Natural killer cell (primary cell): ENCODE data around the gene ROR1. TPM values are rescaled to one million over a fixed set of nuclear protein-coding genes. Genes with fewer than 3 reads are reported as not detected.

Experiments
- ATAC-seq, 3 donors: fragments of 150-1000 bp in 2 of 3; fragments of 200-7000 bp in 1 of 3; cut with Tn5 transposase; 1 replicate in 1 of 3; 2 replicates in 2 of 3; pipeline ENCODE4 v1.10.0; 2021; ENCODE audit warnings: mild to moderate bottlenecking in 2 of 3, moderate library complexity in 2 of 3
- DNase-seq, 2 donors: peaks; one replicate each; pipeline versions ENCODE4 v3.0.0 to v3.0.0-alpha.2; 2013 to 2021; ENCODE audit warnings: mixed read lengths in 1 of 2
- H3K27ac ChIP-seq: one replicate; pipeline ENCODE4 v1.5.1; 2013; ENCODE audit warnings: mild to moderate bottlenecking, low read length
- H3K27me3 ChIP-seq: one replicate; pipeline ENCODE4 v1.6.1; 2013; ENCODE audit warnings: low read length; ENCODE audit not compliant: control insufficient read depth, insufficient read depth
- H3K36me3 ChIP-seq: one replicate; pipeline ENCODE4 v1.6.1; 2013; ENCODE audit warnings: low read length; ENCODE audit not compliant: control insufficient read depth, insufficient read depth
- H3K4me1 ChIP-seq: one replicate; pipeline ENCODE4 v1.6.1; 2013; ENCODE audit warnings: low read length; ENCODE audit not compliant: control insufficient read depth, insufficient read depth
- H3K4me3 ChIP-seq: one replicate; pipeline ENCODE4 v1.5.1; 2013; ENCODE audit warnings: low read length
- H3K9me3 ChIP-seq: one replicate; pipeline ENCODE4 v1.6.1; 2013; ENCODE audit warnings: low read length; ENCODE audit not compliant: control insufficient read depth, insufficient read depth
- H3K27ac Mint-ChIP-seq, 2 donors: one replicate each; pipeline ENCODE4 v1.8.0; 2022; ENCODE audit warnings: mild to moderate bottlenecking in 2 of 2, mixed read lengths in 2 of 2, moderate library complexity in 1 of 2
- H3K27me3 Mint-ChIP-seq, 2 donors: one replicate each; pipeline ENCODE4 v1.8.0; 2022; ENCODE audit warnings: low read depth in 2 of 2, mixed read lengths in 2 of 2
- H3K36me3 Mint-ChIP-seq: one replicate; pipeline ENCODE4 v1.8.0; 2022; ENCODE audit warnings: mixed read lengths
- H3K4me1 Mint-ChIP-seq, 2 donors: one replicate each; pipeline ENCODE4 v1.8.0; 2022; ENCODE audit warnings: mixed read lengths in 2 of 2
- H3K4me3 Mint-ChIP-seq: one replicate; pipeline ENCODE4 v1.8.0; 2022; ENCODE audit warnings: mild to moderate bottlenecking, moderate library complexity, mixed read lengths
- H3K9me3 Mint-ChIP-seq, 2 donors: one replicate each; pipeline ENCODE4 v1.8.0; 2022; ENCODE audit warnings: mixed read lengths in 2 of 2
- CTCF ChIP-seq: fragments of 200-600 bp; IDR thresholded peaks from one replicate; pipeline ENCODE4 v1.8.0; 2022; ENCODE audit warnings: antibody characterized with exemption
- WGBS: methylation state at CpG from one replicate; pipeline ENCODE4 v1.1.7; 2013; ENCODE audit warnings: missing lambda C conversion rate; ENCODE audit not compliant: insufficient coverage; 5-methylcytosine and 5-hydroxymethylcytosine counted together
- intact Hi-C: fragments of 100-400 bp; cut with micrococcal nuclease; formaldehyde crosslinking; loops from one replicate; pipeline ENCODE4 v1.14.2; 2022
- total RNA-seq, 4 donors: library from RNA; stranded (reverse); fragments of 120-200 nt in 1 of 4; gene quantifications; one replicate each; pipeline versions ENCODE4 v1.2.3 to v1.2.4, GENCODE V29; 2013 to 2022

The ROR1 gene
- total RNA-seq, 3 donors from 2014 or later (not counting 1 experiment from before 2014, with no cell fraction given) = 0.05 to 0.35 (median 0.27) TPM

GRCh38 chr1:64107632-64108031 lies 333.8 kb downstream of the ROR1 start:
- no peaks in the 10 kb centered on the region for H3K36me3 Mint-ChIP-seq
- TF ChIP-seq CTCF = no peak
- H3K9me3 Mint-ChIP-seq = no peaks in the 10 kb centered on the region
- H3K27ac Mint-ChIP-seq = no peak overlapping the region
- H3K4me3 Mint-ChIP-seq = no peak overlapping the region
- no peak overlapping the region for H3K27ac ChIP-seq
- H3K36me3 ChIP-seq = no peaks in the 10 kb centered on the region
- H3K4me1 Mint-ChIP-seq = no peaks in the 10 kb centered on the region
- peaks cover under 1 to 17% of the 10 kb centered on the region in 2 donors for H3K27me3 Mint-ChIP-seq
- ATAC-seq = no peak
- DNase-seq = no peak
- H3K4me3 ChIP-seq = no peak overlapping the region
- no peaks in the 10 kb centered on the region for H3K27me3 ChIP-seq
- WGBS = no CpG with 5 or more reads among the region's 2 CpGs
- no peaks in the 10 kb centered on the region for H3K4me1 ChIP-seq
- intact Hi-C loops = no loop called here
- H3K9me3 ChIP-seq = no peaks in the 10 kb centered on the region

GRCh38 chr1:64110924-64111777 lies 337.3 kb downstream of the ROR1 start:
- Mint-ChIP-seq H3K27me3 (peaks cover 6 to 15% of the 10 kb centered on the region in 2 donors), H3K9me3 (no peaks in the 10 kb centered on the region), H3K36me3 (no peaks in the 10 kb centered on the region), H3K4me3 (no peak overlapping the region), H3K27ac (no peak overlapping the region), H3K4me1 (no peaks in the 10 kb centered on the region)
- WGBS = 79% methylated on average over 4 of the region's 6 CpGs
- Histone ChIP-seq H3K4me3 (no peak overlapping the region), H3K27ac (no peak overlapping the region), H3K27me3 (no peaks in the 10 kb centered on the region), H3K36me3 (no peaks in the 10 kb centered on the region), H3K9me3 (no peaks in the 10 kb centered on the region), H3K4me1 (no peaks in the 10 kb centered on the region)
- ATAC-seq = no peak
- DNase-seq = no peak
- TF ChIP-seq CTCF = no peak
- intact Hi-C loops = no loop called here

GRCh38 chr1:64111787-64112186 lies 338.0 kb downstream of the ROR1 start:
- no peaks in the 10 kb centered on the region for H3K4me1 Mint-ChIP-seq
- intact Hi-C loops = no loop called here
- DNase-seq (no peak), ATAC-seq (no peak)
- Histone ChIP-seq H3K36me3 (no peaks in the 10 kb centered on the region), H3K4me3 (no peak overlapping the region), H3K27ac (no peak overlapping the region), H3K4me1 (no peaks in the 10 kb centered on the region), H3K9me3 (no peaks in the 10 kb centered on the region), H3K27me3 (no peaks in the 10 kb centered on the region)
- H3K27ac Mint-ChIP-seq = no peak overlapping the region
- no peaks in the 10 kb centered on the region for H3K36me3 Mint-ChIP-seq
- no peak overlapping the region for H3K4me3 Mint-ChIP-seq
- 96% methylated on average over 3 of the region's 3 CpGs for WGBS
- TF ChIP-seq CTCF = no peak
- H3K9me3 Mint-ChIP-seq = no peaks in the 10 kb centered on the region
- peaks cover 6 to 11% of the 10 kb centered on the region in 2 donors for H3K27me3 Mint-ChIP-seq

- ATAC-seq (no peak), DNase-seq (no peak)
- Histone ChIP-seq H3K27me3 (no peaks in the 10 kb centered on the region), H3K27ac (no peak overlapping the region), H3K9me3 (no peaks in the 10 kb centered on the region), H3K36me3 (no peaks in the 10 kb centered on the region), H3K4me3 (no peak overlapping the region), H3K4me1 (no peaks in the 10 kb centered on the region)
- Mint-ChIP-seq H3K27ac (no peak overlapping the region), H3K9me3 (no peaks in the 10 kb centered on the region), H3K27me3 (peaks cover 6 to 13% of the 10 kb centered on the region in 2 donors), H3K4me1 (no peaks in the 10 kb centered on the region), H3K36me3 (no peaks in the 10 kb centered on the region), H3K4me3 (no peak overlapping the region)
- no peak for TF ChIP-seq CTCF
- intact Hi-C loops = no loop called here
- WGBS = 84% methylated on average over 2 of the region's 2 CpGs
Observed at GRCh38 chr1:64112281-64112680, 338.5 kb downstream of the ROR1 start.
